Activated CD4-positive, alpha-beta T cell treated with anti-CD3 and anti-CD28 coated beads, Interleukin-2, amount 50 U/mL, for 24 hours (primary cell): ENCODE measurements around the gene NAB2.

ENCODE experiments used
- DNase-seq, 2 donors: peaks; one replicate each; pipeline ENCODE4 v3.0.0-alpha.2; 2020; ENCODE audit warnings: low read depth in 1 of 2, low spot score in 1 of 2

The NAB2 gene

GRCh38 chr12:57131896-57132744 lies 43.2 kb downstream of the NAB2 start:
- no peak for DNase-seq

DNA sequence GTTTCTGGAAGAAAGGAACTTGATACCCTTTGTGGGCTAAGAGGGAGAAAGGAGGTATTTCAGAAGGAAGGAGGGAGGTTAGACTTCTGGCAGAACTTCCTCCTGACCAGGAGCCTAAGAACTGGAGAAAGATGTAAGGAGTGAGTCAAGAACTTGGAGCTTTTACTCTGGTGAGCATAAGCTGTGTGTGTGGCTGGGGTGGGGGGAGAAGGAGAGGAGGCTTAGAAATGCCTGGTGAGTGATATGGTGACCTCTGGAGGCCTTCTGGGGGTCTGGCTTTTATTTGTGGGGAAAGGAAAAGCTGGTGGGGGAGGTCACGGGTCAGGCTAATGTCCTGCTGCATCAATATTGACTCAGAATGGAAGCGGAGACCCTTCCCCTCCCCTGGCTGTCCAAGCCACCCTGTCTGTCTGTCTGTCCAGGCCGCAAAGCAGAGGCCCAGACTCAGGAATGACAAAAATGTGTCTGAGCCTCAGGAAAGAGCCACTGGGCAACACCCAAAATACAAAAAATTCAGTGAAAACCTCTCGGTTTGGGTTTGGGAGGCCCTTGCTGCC lies 44.2 kb downstream of the NAB2 start:
- no peak for DNase-seq

- no peak for DNase-seq
These were observed 45.0 kb downstream of the NAB2 start for GRCh38 chr12:57133916-57134315.

GRCh38 chr12:57134949-57135348 lies 46.0 kb downstream of the NAB2 start:
- DNase-seq, result no peak

GRCh38 chr12:57135527-57136326 lies 46.8 kb downstream of the NAB2 start:
- DNase-seq, result no peak

DNA sequence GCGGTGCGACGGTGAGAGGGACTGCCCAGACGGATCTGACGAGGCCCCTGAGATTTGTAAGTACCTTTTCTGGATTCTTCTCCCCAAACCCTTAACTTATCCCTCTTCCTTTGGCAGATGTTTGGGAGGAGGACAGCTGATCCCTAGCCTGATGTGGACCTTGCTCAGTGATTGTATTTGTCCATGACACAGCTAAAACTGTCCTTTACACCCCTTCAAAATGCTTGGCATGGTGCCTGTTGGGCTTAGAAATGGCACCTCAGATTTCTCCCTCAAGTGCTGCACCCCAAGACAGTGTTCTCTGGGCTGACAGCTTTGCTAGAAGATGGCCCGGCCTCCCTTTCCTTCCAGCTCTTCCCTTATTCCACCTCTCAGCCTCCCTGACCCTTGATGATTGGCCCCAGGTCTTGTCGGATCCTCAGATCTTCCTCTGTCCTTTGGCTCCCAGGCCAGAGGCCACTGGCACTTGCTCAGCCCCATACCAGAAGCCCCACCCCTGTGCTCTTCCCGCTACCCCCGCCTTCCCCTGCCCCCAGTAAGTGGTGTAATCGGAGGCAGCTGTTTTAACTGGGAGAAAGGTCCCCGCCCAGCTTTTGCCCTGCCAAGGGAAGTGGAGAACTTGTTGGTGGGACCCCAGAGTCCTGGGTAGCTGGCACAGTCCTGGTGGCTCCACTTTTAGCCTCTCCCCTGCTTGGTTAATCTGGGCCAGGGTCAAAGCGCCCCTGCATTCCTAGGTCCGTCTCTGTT lies 49.8 kb downstream of the NAB2 start:
- no peak for DNase-seq

GRCh38 chr12:57139796-57140649 lies 51.1 kb downstream of the NAB2 start:
- no peak for DNase-seq

DNA sequence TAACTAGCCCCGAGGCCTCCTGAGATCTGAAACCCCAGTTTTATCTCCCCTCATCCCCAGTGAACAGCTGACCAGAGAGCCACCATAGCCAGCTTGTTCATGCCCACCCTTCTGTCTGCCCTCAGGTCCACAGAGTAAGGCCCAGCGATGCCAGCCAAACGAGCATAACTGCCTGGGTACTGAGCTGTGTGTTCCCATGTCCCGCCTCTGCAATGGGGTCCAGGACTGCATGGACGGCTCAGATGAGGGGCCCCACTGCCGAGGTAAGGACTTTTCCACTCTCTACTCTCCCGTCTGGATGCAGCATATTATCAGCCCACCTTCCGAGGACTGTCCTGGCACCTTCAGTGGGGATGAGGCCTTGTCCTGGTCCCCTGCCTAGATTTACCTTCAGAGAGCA lies 52.3 kb downstream of the NAB2 start:
- no peak for DNase-seq

DNA sequence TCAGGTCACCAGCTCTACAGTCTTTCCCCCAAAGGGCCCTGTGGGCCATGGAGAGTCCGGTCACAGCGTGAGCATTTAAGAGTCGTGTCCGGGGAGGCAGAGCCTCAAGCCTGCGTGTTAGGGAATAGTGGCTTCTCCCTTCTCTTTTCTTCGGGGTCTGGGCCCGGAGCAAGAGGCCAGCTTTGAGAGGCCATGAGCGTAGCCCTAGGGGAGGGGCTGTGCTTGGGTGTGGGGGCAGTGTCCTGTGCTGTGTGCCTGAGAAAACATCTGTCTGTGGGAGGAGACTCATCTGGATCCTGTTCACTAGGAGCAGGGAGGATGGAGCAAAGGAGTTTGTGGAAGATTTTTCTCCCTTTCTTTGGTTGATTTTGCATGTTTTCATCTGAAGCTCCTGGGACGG lies 53.2 kb downstream of the NAB2 start:
- DNase-seq, result no peak

DNA sequence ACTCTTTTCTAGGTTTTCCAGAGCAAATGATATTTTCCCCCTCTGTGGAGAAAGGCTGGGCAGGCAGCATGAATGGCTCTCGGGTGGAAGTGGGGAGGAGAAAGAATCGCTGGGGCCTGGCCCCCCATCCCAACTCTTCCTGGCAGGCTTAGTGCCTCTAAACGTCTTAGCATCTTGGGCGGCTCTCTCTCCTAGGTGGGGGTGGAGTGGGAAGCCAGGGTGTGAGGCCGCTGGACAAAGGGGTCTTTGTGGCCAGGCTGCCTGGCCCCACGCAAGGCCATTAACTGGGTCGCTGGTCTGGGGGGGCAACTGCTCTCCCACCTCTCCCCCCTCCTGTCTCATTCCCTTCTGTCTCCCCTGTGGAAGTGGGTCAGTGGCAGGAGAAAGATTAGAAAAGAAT lies 53.8 kb downstream of the NAB2 start:
- no peak for DNase-seq

- no peak for DNase-seq
These were observed 54.5 kb downstream of the NAB2 start for GRCh38 chr12:57143454-57143853.
